ENCODE measurements around the gene GSPT1. TPM values are rescaled to one million over a fixed set of nuclear protein-coding genes. Genes with fewer than 3 reads are reported as not detected.

The GSPT1 gene
- total RNA-seq, 1 experiment from 2014 or later, result 221 TPM

GRCh38 chr16:11896486-11897176, 19.1 kb downstream of the GSPT1 start:
- no peak for DNase-seq
- H3K4me3 Mint-ChIP-seq (ENCODE audit: low read depth, unreplicated experiment), result no peak overlapping the region
- CTCF ChIA-PET, result interaction anchor here (1.2 kb wide), 1 partner anchor 171 kb away, joined by 4 read pairs; no protein-coding TSS in a partner anchor

DNA sequence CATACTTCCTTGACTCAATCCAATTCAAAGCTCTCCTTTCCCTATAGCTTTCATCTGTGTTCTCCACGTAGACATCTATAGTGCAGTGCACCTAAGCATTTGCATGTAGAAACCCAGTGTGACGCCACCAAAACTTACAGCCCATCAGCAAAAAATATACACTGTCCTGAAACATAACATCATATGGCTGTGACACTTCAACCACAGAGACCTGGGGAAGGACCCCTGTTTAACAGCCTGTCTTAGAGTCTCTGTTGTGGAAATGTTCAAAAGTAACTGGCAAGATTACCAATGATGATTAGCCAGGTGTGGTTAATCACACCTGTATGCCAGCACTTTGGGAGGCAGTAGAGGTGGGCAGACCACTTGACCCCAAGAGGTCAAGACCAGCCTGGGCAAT, 22.2 kb downstream of the GSPT1 start:
- Mint-ChIP-seq H3K27ac (ENCODE audit: unreplicated experiment) (no peak overlapping the region), H3K4me3 (ENCODE audit: low read depth, unreplicated experiment) (no peak overlapping the region), H3K27me3 (ENCODE audit: unreplicated experiment) (no peaks in the 10 kb centered on the region), H3K9me3 (ENCODE audit: low read depth, unreplicated experiment) (no peaks in the 10 kb centered on the region), H3K4me1 (ENCODE audit: low read depth, unreplicated experiment) (peaks cover 9% of the 10 kb centered on the region), H3K36me3 (ENCODE audit: insufficient read depth, unreplicated experiment) (peaks cover 67% of the 10 kb centered on the region)
- CTCF ChIA-PET, result no interaction called here
- BruUV-seq (replicated peaks), result no TSS peak
- intact Hi-C loops (cut with micrococcal nuclease; ENCODE audit: unreplicated experiment), result no loop called here
- DNase-seq, result no peak
- TF ChIP-seq, protein P1, sequence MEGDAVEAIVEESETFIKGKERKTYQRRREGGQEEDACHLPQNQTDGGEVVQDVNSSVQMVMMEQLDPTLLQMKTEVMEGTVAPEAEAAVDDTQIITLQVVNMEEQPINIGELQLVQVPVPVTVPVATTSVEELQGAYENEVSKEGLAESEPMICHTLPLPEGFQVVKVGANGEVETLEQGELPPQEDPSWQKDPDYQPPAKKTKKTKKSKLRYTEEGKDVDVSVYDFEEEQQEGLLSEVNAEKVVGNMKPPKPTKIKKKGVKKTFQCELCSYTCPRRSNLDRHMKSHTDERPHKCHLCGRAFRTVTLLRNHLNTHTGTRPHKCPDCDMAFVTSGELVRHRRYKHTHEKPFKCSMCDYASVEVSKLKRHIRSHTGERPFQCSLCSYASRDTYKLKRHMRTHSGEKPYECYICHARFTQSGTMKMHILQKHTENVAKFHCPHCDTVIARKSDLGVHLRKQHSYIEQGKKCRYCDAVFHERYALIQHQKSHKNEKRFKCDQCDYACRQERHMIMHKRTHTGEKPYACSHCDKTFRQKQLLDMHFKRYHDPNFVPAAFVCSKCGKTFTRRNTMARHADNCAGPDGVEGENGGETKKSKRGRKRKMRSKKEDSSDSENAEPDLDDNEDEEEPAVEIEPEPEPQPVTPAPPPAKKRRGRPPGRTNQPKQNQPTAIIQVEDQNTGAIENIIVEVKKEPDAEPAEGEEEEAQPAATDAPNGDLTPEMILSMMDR (IDR thresholded peaks at IDR 0.05; ENCODE audit: unreplicated experiment), result no peak

More at GRCh38 chr16:11896486-11897176, 19.1 kb downstream of the GSPT1 start:
- Mint-ChIP-seq H3K36me3 (ENCODE audit: insufficient read depth, unreplicated experiment) (peaks cover 51% of the 10 kb centered on the region), H3K27me3 (ENCODE audit: unreplicated experiment) (no peaks in the 10 kb centered on the region), H3K4me1 (ENCODE audit: low read depth, unreplicated experiment) (peaks cover 9% of the 10 kb centered on the region), H3K9me3 (ENCODE audit: low read depth, unreplicated experiment) (no peaks in the 10 kb centered on the region), H3K27ac (ENCODE audit: unreplicated experiment) (peak overlapping the region; percentile 48)
- TF ChIP-seq, protein P1 (IDR thresholded peaks at IDR 0.05; ENCODE audit: unreplicated experiment), result no peak
- no TSS peak for BruUV-seq (replicated peaks)
- intact Hi-C loops (cut with micrococcal nuclease; ENCODE audit: unreplicated experiment), result no loop called here

DNA sequence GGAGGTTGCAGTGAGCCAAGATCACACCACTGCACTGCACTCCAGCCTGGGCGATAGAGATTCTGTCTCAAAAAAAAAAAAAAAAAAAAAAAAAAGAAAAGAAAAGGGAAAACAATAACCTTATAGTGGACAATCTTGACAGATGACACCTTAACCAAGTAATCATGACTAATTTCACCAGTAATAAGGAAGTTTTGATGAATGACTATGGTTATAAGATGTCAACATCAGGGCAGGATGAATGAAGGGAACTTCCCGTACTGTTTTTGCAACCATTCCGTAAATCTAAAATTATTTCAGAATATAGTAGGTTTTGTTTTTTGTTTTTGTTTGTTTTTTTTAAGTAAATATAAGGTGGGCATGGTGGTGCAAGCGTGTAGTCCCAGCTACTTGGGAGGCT, 23.0 kb downstream of the GSPT1 start:
- Mint-ChIP-seq H3K27ac (ENCODE audit: unreplicated experiment) (no peak overlapping the region), H3K4me3 (ENCODE audit: low read depth, unreplicated experiment) (no peak overlapping the region), H3K36me3 (ENCODE audit: insufficient read depth, unreplicated experiment) (peaks cover 67% of the 10 kb centered on the region), H3K27me3 (ENCODE audit: unreplicated experiment) (no peaks in the 10 kb centered on the region), H3K4me1 (ENCODE audit: low read depth, unreplicated experiment) (peaks cover 9% of the 10 kb centered on the region), H3K9me3 (ENCODE audit: low read depth, unreplicated experiment) (no peaks in the 10 kb centered on the region)
- TF ChIP-seq, protein P1 (IDR thresholded peaks at IDR 0.05; ENCODE audit: unreplicated experiment), result no peak
- DNase-seq, result no peak
- CTCF ChIA-PET, result no interaction called here
- intact Hi-C loops (cut with micrococcal nuclease; ENCODE audit: unreplicated experiment), result no loop called here
- no TSS peak for BruUV-seq (replicated peaks)

DNA sequence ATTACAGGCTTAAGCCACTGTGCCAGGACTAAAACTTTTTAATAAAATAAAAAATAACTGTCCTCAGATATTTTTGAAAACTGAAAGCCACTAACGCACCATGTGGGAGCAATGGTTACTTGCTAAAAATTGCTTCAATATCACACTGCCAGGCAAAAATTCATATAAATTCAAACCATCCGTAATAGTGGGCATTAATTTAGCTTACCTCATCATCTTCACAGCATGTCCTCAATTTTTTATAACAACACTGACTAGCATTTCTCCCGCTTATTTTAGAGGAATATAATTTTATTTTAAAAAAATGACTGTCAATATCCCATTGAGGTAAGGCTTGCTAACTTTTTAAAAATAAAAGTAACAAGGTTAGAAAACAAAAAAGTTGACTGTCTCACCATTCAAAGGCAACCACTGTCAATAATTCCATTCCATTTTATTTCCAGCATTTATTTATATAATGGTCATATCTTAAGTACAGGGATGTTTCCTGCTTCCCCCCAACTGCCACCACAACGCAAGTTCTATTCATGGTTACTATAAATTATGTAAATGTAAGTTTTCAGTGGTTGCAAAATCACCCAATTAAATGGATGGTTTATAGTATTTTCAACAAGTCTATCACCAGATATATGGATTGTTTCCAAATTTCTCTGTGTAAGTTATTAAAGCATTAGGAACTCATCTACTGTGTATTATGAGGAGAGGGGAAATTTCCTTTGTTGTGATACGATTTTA, 25.4 kb downstream of the GSPT1 start:
- Mint-ChIP-seq H3K27me3 (ENCODE audit: unreplicated experiment) (no peaks in the 10 kb centered on the region), H3K9me3 (ENCODE audit: low read depth, unreplicated experiment) (no peaks in the 10 kb centered on the region), H3K27ac (ENCODE audit: unreplicated experiment) (no peak overlapping the region), H3K4me1 (ENCODE audit: low read depth, unreplicated experiment) (no peaks in the 10 kb centered on the region), H3K4me3 (ENCODE audit: low read depth, unreplicated experiment) (no peak overlapping the region), H3K36me3 (ENCODE audit: insufficient read depth, unreplicated experiment) (peaks cover 70% of the 10 kb centered on the region)
- BruUV-seq (replicated peaks), result TSS peak; percentile 21
- CTCF ChIA-PET, result no interaction called here
- TF ChIP-seq, protein P1 (IDR thresholded peaks at IDR 0.05; ENCODE audit: unreplicated experiment), result no peak
- intact Hi-C loops (cut with micrococcal nuclease; ENCODE audit: unreplicated experiment), result no loop called here
- no peak for DNase-seq

Measured in Calu3 (cell line).